Head of caudate nucleus (tissue), 42 donors: ENCODE measurements around the gene DNTTIP2.
"Not testable (repeated sequence)": the region's sequence is repeated elsewhere in the genome, so short reads cannot be mapped to it uniquely, and the experiment has no call there.

Source experiments
- DNase-seq, 42 donors: peaks; one replicate each; pipeline versions ENCODE4 v3.0.0 to v3.0.0-alpha.2; 2020 to 2021; ENCODE audit warnings: mixed read lengths in 7 of 42
- intact Hi-C: fragments of 100-400 bp; cut with DNase I; formaldehyde crosslinking; loops from one replicate; pipeline ENCODE4 v1.15.0; 2022

DNTTIP2 gene

GRCh38 chr1:93880731-93881130, 1.7 kb upstream of the DNTTIP2 start:
- no peak for DNase-seq
- intact Hi-C loops = no loop called here

DNA sequence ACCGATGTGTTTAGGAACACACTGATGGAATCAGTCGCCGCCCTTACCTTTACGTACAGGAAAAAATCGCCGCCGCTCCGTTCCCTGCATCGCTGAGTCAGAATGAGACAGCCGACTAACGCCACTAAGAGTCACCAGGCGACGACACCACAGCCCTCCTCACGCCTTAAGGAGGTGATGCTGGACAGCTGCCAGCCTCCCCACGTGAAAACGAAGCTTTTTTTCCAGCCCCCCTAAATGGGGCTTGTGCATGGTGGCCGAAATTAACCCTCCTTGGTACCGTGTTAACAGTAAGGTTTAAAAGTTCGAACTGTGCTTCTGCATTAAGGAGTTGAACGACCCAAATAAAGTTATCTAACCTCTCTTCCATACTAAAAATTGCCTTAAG, 511 bp downstream of the DNTTIP2 start:
- intact Hi-C loops = no loop called here
- DNase-seq = peak in 40 of 42 donors; percentile 8 to 63 (median 34)

GRCh38 chr1:93877529-93877928, 1.5 kb downstream of the DNTTIP2 start:
- intact Hi-C loops = no loop called here
- no peak for DNase-seq

- DNase-seq = no peak
- intact Hi-C loops = no loop called here
Measured at GRCh38 chr1:93876244-93876643, 2.8 kb downstream of the DNTTIP2 start.

- DNase-seq = peak in 1 of 42 donors; percentile 14
- intact Hi-C loops = no loop called here
Measured at GRCh38 chr1:93874025-93874651, 4.9 kb downstream of the DNTTIP2 start.

- DNase-seq = no peak
- intact Hi-C loops = no loop called here
Measured at GRCh38 chr1:93871366-93871765, 7.6 kb downstream of the DNTTIP2 start.

- intact Hi-C loops = no loop called here
- DNase-seq = no peak
Measured at GRCh38 chr1:93869653-93870052, 9.4 kb downstream of the DNTTIP2 start.

- intact Hi-C loops = not testable (repeated sequence)
Measured at GRCh38 chr1:93868492-93868891, 10.5 kb downstream of the DNTTIP2 start.

GRCh38 chr1:93865253-93865652, 13.8 kb downstream of the DNTTIP2 start:
- intact Hi-C loops = no loop called here
- no peak for DNase-seq

More at GRCh38 chr1:93868492-93868891, 10.5 kb downstream of the DNTTIP2 start:
- DNase-seq = not testable (repeated sequence)

GRCh38 chr1:93864175-93864574, 14.8 kb downstream of the DNTTIP2 start:
- intact Hi-C loops = no loop called here
- no peak for DNase-seq

DNA sequence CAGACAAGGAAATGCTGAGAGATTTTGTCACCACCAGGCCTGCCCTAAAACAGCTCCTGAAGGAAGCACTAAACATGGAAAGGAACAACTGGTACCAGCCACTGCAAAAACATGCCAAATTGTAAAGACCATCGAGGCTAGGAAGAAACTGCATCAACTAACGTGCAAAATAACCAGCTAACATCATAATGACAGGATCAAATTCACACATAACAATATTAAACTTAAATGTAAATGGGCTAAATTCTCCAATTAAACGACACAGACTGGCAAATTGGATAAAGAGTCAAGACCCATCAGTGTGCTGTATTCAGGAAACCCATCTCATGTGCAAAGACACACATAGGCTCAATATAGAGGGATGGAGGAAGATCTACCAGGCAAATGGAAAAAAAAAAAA, 21.4 kb downstream of the DNTTIP2 start:
- intact Hi-C loops, DNase-seq: not testable (repeated sequence)

- intact Hi-C loops = not testable (repeated sequence)
Measured at GRCh38 chr1:93855983-93856382, 23.0 kb downstream of the DNTTIP2 start.

DNA sequence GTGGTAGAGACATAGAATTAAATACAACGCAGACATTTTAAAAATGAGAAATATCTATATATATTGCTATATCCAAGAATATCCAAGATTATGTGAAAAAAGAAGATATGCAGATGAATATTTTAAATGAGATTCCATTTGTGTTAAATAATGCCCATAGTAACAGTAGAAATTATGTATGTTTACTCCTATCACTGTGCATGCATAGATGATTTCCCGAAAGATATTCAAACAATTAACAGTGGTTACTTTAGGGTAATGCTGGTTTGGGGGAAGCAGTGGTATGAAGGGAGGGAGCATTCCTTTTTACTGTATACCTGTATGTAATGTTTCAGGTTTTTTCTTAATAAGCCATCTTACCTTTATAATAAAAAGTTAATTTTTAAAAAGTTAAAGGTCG, 25.1 kb downstream of the DNTTIP2 start:
- no peak for DNase-seq
- intact Hi-C loops = no loop called here

More at GRCh38 chr1:93855983-93856382, 23.0 kb downstream of the DNTTIP2 start:
- not testable (repeated sequence) for DNase-seq

DNA sequence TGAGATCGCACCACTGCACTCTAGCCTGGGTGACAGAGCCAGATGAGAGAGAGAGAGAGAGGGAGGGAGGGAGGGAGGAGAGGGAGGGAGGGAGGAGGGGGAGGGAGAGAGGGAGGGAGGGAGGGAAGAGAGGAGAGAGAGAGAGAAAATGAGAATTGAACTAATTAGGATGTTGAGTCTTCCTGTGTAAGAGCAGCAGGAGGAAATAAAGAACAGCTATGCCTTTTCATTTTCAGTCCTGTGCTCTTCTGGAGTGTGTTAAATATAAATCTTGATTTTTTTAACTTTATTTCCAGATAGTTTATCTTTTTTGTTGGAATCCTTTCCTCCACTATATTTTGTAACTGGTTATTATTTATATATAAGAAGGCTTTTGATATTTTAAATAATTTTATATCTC, 27.1 kb downstream of the DNTTIP2 start:
- no peak for DNase-seq
- intact Hi-C loops = no loop called here

- no peak for DNase-seq
- intact Hi-C loops = no loop called here
Measured at GRCh38 chr1:93851327-93851712, 27.7 kb downstream of the DNTTIP2 start.

DNA sequence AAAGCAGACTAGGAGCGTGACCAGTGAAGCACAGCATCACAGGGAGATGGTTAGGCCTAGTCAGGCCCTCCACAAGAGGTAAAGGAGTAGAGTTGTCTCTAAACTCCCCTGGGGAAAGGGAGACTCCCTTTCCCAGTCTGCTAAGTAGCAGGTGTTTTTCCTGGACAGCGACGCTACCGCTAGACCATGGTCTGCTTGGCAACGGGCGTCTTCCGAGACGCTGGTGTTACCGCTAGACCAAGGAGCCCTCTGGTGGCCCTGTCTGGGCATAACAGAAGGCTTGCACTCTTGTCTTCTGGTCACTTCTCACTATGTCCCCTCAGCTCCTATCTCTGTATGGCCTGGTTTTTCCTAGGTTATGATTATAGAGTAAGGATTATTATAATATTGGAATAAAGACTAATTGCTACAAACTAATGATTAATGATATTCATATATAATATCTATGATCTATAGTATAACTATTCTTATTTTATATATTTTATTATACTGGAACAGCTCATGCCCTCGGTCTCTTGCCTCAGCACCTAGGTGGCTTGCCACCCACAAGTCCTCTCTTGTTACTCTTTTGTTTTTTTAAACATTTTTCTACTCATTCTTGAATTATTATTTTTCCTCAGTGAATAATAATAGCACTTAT, 28.2 kb downstream of the DNTTIP2 start:
- peak; percentile 21 to 85 (median 72) for DNase-seq
- intact Hi-C loops = not testable (repeated sequence)

DNA sequence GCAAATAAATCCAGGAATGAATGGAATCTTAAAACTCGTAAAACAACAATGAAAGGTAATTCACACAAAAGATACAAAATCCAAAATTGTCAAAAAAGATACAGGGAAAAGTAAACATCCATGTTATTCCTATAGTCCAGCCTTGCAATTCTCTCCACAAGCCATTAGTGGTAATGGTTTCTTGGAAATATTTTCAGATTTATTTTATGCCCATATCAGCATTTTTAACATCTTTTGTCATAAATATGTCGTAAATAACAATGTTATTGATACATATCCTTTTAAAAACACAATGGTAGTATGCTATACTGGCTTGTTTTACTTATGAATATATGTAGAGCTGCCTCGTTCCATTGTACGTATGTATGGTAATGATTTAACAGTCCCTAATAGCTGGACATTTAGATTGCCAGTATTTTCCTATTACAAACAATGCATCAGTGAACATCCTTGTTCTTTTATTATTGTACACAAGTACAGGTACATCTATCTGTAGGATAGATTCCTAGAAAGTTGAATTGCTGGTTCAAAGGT, 30.6 kb downstream of the DNTTIP2 start:
- intact Hi-C loops = loop anchor here (10.0 kb wide), 1 partner anchor 404 kb away; the partner anchor contains the start of gene FNBP1L
- DNase-seq = no peak

DNA sequence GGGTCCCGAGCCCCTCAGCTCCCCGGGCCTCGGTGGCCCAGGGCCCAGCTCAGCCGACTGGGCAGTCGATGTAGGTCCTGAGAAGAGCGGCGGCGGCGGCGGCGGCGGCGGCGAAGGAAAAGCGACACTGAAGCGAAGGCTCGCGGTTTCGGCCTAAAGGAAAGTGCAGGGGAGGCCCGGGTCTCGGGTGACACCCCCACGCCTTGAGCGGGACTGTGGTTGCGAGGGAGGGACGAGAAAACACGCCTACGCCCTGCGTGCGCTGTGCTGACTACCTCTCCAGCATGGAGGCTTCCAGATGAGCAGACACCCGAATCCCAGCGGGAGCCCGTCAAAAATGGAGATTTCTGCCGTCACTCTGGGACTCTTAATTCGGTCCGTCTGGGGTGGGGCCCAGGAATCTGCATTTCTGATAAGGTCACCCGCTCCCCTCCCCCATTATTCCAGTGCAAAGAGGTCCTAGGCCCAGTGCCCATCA, 31.2 kb downstream of the DNTTIP2 start:
- intact Hi-C loops = loop anchor here (2.0 to 10.0 kb wide), 2 partner anchors 403 to 501 kb away; partner anchors contain the start of gene FNBP1L

DNA sequence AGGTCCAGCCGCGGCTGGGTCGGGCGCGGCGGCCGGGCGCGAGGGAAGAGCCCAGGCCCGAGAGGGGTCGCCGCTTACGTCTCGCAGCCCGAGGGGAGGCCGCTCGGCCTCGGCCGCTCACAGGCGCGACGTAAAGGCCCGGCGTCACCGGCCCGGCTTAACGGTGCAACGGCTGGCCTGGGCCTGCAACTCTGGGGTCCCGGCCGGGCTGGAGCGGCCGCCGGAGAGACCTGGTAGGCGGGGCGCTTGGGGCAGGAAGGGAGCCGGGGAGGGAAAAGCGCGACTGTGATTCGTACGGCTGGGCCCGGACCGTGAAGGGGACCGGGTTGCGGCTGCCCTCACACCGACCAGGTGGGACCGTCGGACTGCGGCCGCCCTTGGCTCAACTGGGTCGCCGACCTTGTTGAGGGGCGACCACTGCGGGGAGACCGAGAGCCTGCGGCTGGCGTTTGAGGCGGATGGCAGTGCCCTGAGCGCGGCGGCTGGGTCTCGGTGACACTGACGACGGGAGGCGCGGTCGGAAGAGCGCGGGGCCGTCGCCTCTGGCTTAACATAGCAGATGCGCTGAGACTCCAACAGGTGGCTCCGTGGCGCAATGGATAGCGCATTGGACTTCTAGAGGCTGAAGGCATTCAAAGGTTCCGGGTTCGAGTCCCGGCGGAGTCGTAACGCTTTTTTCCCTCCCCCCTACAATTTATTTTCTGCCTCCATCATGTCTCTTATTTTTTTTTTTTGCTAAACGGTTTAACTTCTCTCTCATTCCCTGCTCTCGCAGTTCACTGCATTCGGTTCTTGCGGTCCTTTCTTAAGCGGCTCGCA, 31.8 kb downstream of the DNTTIP2 start:
- intact Hi-C loops = loop anchor here (2.0 to 10.0 kb wide), 2 partner anchors 402 to 500 kb away; partner anchors contain the start of gene FNBP1L
- DNase-seq = peak; percentile 75 to 95 (median 88)

More for the DNA sequence above, 31.2 kb downstream of the DNTTIP2 start:
- peak; percentile 40 to 89 (median 71) for DNase-seq
